Stimulated activated CD8-positive, alpha-beta memory T cell treated with anti-CD3 and anti-CD28 coated beads, Interleukin-4, amount 100 ng/mL, for 1 hour (primary cell): ENCODE data around the gene KLHL11.
"Not testable (repeated sequence)": the region's sequence is repeated elsewhere in the genome, so short reads cannot be mapped to it uniquely, and the experiment has no call there.

Source experiments
- DNase-seq, 2 donors: peaks; one replicate each; pipeline ENCODE4 v3.0.0-alpha.2; 2020; ENCODE audit warnings: low read depth in 2 of 2, low spot score in 1 of 2

KLHL11 gene

DNA sequence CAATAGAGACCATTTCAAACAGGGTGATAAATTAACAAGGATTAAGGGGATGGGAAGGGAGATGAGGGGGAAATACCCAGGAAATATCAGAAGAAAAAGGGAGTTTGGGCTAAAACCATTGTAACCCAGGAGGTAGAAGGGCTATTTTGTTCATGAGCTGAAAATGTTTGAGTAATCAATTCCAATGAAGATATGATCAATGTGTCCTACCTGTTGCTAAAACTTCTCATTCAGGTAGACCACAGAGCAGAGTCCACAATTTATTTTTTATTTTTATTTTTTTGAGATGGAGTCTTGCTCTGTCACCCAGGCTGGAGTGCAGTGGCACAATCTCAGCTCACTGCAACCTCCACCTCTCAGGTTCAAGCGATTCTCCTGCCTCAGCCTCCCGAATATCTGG, 25.8 kb downstream of the KLHL11 start:
- not testable (repeated sequence) for DNase-seq

DNA sequence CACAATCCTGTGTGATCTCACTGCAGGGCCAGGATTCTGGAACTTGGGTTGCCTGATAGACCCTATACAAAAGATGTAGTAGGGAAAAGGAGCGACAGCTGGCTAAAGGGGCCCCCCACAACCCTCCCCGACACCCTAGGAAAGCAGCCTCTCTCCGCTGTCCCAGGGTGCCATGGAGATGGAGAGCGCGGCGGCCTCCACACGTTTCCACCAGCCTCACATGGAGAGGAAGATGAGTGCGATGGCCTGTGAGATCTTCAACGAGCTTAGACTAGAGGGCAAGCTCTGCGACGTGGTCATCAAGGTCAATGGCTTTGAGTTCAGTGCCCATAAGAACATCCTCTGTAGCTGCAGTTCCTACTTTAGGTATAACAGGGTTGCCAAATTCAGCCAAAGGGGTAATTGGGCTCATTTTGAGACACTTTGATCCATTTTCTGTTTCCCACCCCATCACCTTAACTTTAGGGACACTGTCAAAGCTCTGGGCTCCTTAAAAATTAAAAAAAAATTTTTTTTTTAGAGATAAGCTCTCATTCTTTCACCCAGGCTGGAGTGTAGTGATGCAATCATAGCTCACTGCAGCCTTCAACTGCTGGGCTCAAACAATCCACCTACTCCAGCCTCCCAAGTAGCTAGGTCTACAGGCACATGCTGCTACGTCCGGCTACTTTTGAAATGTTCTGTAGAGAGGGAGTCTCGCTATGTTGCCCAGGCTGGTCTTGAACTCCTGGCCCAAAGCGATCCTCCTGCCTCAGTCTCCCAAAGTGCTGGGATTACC, 27.3 kb downstream of the KLHL11 start, which contains the start of gene KLHL10:
KLHL10 (plus strand) TSS at position 65 of the 778 bp plus-strand sequence; CDS start at position 173, 108 bp downstream.
- DNase-seq, result no peak

- no peak for DNase-seq
Measured at GRCh38 chr17:41836550-41837196, 28.6 kb downstream of the KLHL11 start.

- peak; percentile 11 to 27 for DNase-seq
Measured at GRCh38 chr17:41835800-41836549, 29.2 kb downstream of the KLHL11 start, which contains the start of gene NT5C3B. NT5C3B (minus strand) TSS chr17:41836232; CDS start chr17:41836193, 39 bp downstream.

DNA sequence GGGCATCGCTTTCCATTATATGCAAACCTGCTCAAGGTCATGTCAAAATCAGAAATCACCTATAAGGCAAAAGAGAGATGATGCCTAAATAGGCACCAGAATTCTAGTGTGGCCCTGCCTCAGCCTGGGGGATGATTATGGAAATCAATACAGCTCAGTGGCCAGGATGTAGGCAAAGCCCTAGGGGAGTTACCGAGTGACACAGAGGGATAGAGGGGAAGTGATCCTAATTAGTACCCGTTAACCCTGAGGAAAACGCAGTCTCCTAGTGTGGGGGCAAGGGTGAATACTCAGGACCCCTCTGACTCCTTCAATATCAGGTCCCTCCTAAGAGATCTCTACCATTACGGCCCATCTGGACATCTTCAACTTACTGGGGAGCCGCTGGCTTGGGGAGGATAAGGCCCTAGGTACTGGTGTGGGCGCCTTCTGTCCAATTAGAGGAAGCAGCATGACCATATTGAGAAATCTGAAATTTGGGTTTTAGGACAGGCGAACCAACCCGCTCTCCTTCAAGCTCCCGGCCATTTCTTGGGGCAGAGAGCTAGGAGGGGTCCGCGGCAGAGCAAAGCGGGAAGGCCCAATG, 29.9 kb downstream of the KLHL11 start:
- DNase-seq, result no peak

DNA sequence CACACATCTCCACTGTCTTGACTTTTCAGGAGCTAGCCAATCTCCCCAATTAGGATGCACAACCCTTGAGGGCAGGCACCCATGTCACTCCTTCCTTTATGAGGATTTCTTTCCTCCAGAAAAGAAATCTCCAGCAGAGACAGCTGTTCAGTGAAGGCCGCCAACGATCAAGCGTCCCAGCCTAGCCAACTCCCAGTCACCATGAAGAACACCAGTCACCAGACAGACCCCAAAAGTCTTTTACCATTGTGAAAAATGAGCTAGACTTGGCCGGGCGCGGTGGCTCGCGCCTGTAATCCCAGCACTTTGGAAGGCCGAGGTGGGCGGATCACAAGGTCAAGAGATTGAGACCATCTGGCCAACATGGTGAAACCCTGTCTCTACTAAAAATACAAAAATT, 35.3 kb downstream of the KLHL11 start:
- DNase-seq, result not testable (repeated sequence)

DNA sequence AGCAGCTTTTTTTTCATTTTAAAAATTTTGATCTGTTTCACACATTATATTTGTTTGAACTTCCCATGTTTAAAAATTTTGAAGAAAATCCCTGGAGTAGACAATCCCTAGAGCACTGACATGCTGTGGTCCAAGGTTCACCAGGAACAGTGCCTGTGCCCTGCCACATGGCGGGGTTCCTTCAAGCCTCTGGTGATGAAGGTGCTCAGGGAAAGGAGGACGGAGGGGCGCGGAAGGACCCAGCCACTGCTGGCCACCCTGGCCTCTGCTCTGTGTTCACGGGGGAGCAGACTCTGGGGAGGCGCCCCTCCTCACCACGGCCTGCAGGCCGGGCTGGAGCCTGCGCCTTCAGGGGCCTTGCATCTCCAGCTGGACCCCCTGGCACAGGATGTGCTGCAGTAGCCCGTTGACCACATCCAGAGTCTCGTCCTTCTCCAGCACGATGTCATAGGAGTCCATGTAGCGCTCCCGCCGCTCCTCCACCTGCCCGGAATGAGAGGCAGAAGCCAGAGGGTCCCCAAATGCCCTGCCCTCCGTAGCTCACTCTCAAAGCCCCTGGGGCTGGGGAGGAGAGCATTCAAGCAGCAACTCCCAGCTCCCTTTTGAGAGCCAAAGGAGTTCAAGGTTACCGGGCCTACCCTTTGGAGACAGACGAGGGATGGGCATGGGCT, 39.9 kb downstream of the KLHL11 start:
- DNase-seq, result no peak

DNA sequence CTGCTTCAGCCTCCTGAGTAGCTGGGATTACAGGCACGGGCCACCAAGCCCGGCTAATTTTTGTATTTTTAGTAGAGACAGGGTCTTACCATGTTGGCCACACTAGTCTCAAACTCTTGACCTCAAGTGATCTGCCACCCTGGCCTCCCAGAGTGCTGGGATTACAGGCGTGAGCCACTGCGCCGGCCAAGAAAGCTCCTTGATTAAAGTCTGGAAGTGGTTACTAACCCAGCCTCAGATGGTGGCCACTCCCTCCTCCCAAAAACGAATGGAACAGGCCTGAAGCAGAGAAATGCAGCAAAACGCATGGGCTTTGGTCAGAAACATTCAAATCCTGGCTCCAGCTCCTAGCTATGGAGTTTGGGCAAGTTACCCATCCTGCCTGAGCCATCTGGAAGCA, 41.1 kb downstream of the KLHL11 start:
- DNase-seq, result no peak

GRCh38 chr17:41823580-41823979, 41.6 kb downstream of the KLHL11 start:
- DNase-seq, result no peak

DNA sequence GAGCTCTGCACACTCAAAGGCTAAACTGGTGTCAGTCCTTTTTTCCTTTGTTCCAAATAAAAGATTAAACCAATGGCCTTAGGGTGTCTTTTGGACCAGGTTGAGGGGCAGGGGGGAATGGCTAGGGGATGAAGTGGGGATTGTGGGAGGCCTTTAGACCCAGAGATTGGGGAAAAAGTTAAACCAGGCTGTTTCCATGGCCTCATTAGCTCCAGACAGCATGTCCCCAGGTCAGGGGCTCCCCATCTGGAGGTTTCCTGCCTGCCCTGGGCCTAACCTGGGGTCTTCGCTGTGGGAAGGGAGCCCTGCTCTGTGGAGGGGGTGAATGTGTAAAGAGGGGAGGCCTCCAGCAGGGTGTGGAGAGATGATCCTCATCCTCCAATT, 42.1 kb downstream of the KLHL11 start:
- no peak for DNase-seq

DNA sequence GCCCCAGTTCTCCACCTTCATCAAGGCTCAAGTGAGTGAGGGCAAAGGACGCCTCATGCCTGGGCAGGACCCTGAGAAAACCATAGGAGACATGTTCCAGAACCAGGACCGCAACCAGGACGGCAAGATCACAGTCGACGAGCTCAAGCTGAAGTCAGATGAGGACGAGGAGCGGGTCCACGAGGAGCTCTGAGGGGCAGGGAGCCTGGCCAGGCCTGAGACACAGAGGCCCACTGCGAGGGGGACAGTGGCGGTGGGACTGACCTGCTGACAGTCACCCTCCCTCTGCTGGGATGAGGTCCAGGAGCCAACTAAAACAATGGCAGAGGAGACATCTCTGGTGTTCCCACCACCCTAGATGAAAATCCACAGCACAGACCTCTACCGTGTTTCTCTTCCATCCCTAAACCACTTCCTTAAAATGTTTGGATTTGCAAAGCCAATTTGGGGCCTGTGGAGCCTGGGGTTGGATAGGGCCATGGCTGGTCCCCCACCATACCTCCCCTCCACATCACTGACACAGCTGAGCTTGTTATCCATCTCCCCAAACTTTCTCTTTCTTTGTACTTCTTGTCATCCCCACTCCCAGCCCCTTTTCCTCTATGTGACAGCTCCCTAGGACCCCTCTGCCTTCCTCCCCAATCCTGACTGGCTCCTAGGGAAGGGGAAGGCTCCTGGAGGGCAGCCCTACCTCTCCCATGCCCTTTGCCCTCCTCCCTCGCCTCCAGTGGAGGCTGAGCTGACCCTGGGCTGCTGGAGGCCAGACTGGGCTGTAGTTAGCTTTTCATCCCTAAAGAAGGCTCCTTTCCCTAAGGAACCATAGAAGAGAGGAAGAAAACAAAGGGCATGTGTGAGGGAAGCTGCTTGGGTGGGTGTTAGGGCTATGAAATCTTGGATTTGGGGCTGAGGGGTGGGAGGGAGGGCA, 42.7 kb downstream of the KLHL11 start:
- no peak for DNase-seq

- no peak for DNase-seq
Measured at GRCh38 chr17:41821776-41822175, 43.4 kb downstream of the KLHL11 start.

GRCh38 chr17:41818024-41818423, 47.2 kb downstream of the KLHL11 start:
- no peak for DNase-seq

DNA sequence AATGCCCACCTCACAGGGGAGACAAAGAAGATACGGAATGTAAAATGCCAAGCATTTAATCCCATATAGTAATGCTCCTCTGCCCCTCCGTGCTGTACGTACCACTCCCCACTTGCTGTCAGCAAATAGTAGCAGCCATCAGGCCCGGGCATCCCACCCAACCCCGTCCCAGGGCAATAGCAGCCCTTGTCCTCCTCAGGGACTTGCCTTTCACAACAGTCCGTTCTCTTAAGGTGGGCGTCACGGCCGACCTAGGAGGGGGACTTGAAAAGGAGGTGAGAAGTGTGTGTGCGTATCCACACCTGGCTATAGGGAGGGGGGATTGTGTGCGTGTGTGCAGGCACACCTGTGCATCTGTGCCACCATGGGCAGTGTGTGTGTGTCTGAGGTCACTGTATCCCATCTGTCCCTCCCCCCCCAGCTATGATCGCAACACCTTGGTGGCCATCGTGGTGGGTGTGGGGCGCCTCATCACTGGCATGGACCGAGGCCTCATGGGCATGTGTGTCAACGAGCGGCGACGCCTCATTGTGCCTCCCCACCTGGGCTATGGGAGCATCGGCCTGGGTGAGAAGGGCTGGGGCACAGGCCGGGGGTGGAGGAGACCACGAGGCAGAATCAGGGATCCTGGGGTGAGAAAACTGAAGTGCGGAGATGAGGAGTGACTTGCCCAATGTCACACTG, 48.4 kb downstream of the KLHL11 start:
- no peak for DNase-seq

DNA sequence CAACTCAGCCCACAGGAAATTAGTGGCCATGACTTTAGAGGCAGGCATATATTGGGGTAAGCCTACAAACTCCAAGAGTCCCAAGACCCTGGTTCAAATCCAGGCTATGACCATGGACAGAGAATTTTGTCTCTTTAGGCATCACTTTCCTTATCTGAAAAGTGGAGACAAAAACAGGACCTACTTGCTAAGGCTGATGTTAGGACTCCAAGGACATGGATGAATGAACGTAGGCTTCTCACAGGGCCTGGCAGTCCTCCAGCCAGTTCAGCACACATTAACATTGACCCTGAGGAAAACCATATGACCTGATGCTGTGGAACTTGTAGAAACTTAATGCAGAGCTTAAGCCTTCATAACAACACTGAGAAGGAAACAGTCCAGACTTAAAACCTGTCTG, 51.0 kb downstream of the KLHL11 start:
- no peak for DNase-seq

GRCh38 chr17:41813699-41814124, 51.5 kb downstream of the KLHL11 start:
- no peak for DNase-seq

DNA sequence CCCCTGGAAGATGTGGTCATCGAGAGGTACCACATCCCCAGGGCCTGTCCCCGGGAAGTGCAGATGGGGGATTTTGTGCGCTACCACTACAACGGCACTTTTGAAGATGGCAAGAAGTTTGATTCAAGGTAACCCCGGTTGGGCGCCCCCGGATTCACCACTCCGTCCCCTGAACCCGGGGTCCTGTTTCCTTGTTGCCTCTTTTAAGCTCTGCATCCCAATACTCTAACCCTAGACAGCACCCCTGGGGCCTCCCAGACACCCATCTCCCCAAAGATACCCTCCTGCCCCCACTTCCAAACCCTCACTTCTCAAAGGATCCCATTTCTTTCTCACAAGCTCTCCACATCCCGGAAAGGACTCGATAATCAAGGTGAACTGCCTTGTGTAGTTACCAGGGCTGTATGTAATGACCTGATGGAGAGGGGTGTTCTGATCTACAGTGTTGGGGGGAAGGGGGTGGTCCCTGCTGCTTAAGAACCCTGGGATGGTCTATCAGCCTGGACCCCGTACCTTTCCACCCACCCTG, 52.0 kb downstream of the KLHL11 start:
- no peak for DNase-seq

- peak; percentile 15 to 27 for DNase-seq
Measured at GRCh38 chr17:41812381-41813151, 52.7 kb downstream of the KLHL11 start, which contains the start of gene FKBP10. FKBP10 (plus strand) TSS chr17:41813004; CDS start chr17:41813035, 31 bp downstream.
